GM19025 (cell line): ENCODE data around the gene SCN8A.

Experiments
- ATAC-seq: cut with Tn5 transposase; IDR thresholded peaks from one replicate; pipeline ENCODE4 v1.9.1; 2021; ENCODE audit warnings: mild to moderate bottlenecking, low read depth, moderate library complexity; ENCODE audit not compliant: unreplicated experiment

Gene SCN8A

DNA sequence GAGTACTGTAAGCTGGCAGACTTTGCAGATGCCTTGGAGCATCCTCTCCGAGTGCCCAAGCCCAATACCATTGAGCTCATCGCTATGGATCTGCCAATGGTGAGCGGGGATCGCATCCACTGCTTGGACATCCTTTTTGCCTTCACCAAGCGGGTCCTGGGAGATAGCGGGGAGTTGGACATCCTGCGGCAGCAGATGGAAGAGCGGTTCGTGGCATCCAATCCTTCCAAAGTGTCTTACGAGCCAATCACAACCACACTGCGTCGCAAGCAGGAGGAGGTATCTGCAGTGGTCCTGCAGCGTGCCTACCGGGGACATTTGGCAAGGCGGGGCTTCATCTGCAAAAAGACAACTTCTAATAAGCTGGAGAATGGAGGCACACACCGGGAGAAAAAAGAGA lies 215.9 kb downstream of the SCN8A start:
- ATAC-seq, result no peak

DNA sequence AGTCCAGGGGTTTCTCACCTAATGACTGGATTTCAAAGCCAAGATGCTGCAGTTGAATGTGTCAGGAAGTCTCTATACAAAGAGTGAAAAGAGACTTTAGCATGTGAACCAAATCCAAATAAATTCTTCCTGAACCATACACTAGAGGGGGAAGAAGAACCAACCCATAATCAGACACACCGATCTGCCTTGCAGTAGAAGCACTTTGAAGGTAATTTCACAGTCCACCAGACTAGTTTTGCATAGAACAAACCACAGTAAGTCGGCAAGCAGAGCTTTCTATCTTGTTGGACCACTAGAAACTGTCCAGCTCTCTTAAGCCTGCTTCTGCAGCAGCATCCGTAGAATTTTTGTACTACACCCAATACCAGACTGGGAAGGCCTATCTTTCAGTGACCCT lies 218.2 kb downstream of the SCN8A start:
- no peak for ATAC-seq

DNA sequence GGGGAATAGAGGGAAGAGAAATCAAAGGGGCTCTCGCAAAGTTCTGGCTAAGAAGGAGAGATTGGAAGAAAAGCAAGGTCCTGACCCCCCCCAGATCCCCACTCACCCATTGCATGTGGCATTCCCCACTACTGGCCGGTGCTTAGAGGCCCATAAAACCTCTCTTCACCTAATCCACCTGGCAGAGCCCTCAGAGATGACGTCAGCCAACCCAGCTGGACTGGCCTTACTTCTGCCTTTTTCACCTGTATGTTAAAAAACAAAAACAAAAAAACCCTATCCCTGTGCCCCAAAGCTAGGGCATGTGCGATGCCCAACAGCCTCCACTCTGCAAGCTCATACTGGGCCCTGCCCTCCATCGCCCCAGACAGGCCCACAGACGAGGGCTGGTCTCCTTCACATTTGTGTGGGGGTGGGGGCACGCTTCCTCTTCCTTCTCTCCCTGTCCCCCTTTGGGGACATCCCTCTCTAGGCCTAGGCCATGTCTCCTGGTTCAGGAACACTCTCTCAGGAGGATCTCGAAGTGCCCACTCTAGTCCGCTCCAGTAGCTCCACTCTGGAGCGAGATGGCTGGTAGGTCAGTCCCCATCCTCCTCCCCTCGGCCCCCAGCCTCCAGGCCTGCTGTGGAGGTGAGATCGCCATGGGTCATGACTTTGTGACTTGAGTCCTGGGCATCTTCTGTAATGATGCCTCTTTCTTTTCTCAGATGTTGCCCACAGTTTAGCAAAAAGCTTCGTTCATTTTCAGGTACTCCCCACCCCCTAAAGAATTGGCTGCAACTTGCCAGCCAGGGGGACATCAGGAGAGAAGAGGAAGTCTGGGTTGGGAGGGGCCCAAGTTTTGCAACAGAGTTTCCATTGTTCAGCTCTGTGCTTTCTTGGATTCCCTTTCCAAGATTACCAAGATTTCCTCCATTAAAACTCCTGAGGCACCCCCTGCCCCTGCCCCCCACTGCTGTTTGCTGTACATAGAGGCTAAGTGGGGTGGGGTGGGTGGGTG lies 220.5 kb downstream of the SCN8A start:
- ATAC-seq, result no peak

DNA sequence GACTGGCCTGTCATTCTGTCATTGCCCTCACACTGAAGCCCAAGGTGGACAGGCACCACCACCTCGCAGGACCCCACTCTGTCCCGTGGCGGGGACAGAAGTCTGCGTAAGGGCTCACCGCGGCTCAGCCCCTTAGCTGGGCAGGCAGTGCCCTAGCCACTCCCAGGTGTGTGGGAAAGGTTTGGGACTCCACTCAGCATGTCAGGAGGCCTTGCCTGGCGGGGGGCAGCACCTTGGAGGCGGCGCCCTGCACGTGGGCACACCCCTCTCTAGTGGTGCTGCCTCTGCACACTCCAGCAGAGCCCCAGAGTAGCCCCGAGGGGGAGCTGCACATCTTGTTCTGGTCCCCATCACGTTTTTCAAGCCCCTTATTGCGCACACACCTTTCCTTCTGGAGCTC lies 221.8 kb downstream of the SCN8A start:
- ATAC-seq, result no peak

DNA sequence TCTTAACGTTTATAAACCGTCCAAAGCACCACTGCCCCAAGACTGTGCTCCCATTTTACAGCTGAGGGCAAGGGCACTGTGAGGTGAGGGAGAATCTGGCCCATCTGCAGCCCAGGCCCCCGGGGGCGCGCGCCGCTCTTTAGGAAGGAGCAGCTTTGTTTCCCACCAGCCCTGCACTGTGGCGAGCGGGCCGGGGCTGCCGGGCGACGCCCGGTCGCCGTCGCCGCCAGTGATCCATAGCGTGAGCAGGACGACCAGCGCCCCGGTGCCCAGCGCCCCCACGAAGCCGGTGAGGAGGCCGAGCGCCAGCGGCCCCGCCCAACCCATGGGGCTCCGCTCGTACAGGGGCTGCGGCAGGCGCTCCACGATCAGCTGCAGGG lies 222.9 kb downstream of the SCN8A start:
- no peak for ATAC-seq

DNA sequence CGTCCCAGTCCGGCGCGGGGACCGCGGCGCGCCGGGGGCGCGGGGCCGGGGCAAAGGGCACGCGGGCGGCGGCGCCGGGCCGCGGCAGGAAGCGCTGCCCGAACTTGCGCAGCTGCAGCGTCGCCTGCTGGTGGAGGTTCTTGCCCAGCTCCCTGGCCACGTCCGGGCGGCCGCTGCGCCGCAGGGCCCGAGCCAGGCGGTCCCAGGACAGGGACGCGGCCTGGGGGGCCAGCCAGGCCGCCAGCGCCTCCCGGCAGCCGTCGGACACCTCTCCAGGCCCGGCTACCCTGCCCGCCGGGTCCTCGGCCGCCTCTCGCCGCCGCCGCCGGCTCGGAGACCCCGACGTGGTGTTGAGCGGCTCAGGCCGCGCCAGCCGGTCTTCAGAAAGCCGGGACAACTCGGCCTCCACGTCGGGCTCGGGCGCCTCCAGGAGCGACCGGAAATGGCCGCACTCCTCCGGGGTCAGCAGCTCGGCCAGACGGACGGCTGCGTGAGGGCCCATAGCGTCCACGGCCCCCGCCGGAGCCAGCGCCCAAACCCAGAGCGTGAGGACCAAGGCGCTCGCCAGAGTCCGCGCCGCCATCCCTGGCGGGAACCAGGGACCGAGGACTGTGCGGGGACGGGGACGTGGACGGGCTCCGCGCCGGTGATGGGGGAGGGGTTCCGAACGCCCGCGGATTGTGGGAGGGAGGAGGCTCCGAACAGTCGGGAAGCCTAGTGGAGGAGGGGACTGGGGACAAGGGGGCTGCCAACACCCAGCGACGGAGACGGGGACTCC lies 223.5 kb downstream of the SCN8A start:
- no peak for ATAC-seq

DNA sequence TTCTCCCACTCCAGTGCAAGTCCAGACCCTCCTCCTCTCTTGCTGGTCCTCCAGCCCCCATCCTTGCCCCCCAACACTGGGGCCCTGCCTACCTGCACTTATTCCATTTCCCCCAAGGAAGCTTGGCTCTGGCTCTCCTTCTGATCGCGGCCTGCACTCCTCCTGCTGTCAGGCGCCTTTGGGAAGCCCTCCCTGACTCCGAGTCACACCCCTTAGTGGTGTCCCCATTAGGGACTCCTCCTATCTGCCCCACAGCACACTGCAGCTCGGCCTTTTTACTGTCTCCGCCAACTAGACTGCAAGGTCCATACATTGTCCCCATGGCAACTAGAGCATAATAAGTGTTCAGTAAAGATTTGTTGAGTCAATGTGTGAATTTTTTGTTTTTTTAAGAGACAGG lies 224.5 kb downstream of the SCN8A start:
- no peak for ATAC-seq

DNA sequence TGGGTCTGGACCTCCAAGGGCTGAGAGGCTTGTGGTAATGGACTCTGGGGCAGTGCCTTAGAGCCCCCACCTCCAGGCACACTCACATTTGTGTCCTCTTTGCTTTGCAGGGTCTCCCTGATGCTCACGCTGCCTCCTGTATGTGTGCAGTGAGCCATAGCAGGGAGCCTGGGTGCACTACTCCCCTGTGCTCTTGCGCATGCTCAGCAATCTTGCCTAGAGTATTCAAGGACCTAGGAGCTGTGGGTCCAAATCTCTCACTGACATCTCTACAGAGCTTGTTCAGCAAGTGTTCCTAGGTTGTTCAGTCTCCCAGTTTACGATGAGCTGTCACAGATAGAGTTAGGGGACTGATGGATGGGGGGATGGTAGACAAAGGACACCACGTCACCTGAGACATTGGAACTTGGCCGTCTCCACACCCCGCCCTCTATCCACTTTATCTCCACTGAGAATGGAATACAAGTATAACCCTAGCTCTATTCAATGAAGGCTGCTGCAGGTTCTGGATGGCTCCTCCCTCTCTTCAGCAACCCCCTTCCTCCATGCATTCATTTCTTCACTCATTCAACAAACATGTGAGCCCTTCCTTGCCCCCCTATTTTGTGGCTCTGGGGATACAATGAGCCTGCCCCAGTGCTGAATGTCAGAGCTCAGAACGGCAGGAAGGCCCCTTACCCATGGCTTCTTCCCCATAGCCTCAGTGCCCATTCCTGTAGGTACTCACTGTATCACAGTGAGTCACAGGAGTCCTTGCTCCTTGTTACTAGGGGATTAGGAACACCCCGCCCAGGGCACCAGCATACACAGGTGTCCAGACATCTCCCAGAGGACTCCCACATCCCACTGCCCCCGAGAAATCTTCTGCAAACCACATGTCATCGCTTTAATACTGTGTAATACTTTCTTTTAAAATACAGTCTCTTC lies 226.3 kb downstream of the SCN8A start:
- ATAC-seq, result no peak

DNA sequence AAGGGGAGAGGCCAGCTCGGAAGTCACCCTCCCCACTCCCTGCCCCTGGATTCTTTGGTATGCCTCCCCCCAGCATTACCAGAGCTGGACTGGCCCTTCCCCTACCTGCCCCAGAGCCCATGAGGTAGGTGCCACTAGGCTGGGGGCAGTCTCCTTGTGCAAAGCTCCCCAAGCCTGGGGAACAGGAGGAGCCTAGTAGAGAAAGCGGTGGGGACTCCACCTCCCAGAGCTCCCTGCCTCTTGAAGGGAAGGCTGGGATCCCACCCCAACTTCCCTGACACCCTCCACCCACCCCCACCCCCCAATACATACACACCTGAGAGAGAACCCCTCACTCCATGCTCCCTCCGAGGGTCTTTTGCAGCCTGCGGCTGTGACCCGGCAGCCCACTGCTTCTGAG lies 227.1 kb downstream of the SCN8A start:
- ATAC-seq, result no peak

DNA sequence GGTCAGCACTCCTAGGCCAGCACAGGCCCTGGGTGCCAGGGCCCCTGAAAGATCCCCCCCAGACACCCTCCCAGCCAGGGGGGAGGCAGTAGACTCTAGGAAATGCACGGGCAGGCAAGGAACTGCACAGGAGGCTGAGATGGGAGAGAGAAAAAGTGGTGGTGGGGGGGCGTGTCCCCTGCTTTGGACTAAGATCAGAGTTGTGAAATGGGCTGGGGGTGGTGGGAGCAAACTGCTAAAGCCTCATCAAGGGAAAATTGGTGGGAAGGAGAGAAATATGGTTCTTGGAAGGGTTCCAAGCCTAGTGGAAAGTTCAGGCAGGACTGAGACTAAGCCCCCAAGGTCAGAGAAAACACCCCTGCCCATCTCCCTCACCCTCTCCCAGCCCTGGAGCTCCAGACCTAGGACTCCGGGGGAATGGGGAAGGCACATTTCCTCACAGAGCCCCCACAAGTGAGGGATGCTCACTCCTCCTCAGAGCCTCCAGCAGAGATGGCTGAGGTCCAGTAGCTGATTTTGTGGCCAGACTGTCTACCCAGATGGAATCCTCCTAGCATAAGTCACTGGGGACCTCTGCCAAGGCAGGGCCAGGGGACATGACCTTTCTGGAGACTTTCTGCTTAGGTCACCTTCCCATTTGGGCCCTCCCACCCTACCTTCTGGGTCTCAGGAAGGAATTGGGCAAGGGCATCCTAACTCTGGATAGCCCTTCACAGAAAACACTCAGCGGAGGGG lies 227.7 kb downstream of the SCN8A start:
- ATAC-seq, result no peak

DNA sequence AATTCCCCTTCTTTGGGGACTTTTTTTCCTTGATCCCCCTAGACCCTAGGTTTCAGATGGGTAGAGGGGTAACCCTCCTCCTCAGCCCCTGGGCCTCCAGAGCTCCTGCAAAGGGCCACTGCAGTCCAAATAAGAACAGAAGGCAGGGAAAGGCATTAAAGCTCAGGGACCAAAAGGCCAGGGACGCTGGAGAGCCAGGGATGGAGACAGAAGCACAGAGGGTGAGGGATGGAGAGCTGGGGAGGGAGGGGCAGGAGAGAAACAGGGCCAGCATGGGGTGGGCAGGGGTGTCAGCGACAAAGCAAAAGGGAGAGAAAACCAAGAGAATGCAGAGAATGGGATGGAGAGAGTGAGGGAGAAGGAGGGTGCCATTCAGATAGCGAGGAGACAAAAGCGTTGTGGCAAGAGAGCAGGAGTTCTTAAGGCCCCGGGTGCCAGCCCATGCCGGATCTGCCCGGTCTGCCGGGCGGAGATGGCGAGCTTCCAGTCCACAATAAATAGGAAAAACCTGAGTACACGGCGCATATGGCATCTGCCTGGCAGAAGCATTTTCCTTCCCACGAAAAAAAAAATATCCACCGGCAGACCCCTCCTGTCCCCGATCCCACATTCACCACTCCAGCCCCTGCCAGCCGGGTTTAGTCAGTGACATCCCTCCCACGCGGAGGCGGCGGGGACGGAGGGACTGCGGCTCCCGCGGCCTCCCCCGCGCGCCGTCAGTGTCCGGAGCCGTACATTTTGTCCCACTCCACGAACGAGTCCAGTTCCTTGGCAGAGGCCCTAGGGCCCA lies 228.9 kb downstream of the SCN8A start:
- no peak for ATAC-seq

DNA sequence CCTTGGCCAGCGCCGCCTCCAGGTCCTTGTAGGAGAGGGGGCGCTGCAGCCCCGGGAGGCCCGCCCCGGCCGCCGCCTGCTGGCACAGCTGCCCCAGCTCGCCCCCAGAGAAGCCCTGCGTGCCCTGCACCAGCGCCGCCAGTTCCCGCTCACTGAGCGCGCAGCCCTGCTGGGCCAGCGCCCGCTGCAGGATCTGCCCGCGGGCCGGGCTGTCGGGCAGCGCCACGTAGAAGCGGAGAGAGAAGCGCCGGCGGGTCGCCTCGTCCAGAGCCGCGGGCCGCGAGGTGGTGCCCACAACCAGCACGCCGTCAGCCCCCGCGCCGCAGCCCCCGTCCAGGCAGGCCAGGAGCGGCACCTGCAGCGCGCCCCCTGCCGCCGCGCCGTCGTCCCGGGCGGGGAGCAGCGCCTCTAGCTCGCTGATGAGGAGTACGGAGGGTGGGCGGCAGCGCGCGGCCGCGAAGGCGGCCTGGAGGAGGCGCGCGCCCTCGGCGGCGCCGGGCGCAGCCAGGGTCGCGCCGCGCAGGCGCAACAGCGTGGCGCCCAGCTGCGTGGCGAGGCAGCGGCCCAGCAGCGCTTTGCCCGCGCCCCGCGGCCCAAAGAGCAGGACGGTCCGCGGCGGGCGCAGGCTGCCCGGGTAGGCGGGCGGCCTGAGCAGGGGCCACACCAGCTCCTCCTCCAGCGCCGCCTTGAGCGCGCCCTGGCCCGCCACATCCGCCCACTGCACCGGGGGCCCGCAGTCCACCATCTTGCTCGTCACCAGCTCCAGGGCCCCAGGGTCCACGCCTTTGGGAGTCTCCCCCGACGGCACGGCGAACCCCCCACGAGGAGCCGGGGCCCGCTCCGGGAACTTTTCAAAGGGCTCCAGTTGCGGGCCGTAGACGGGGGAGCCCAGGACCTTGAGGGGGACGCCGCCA lies 229.8 kb downstream of the SCN8A start:
- ATAC-seq, result no peak

DNA sequence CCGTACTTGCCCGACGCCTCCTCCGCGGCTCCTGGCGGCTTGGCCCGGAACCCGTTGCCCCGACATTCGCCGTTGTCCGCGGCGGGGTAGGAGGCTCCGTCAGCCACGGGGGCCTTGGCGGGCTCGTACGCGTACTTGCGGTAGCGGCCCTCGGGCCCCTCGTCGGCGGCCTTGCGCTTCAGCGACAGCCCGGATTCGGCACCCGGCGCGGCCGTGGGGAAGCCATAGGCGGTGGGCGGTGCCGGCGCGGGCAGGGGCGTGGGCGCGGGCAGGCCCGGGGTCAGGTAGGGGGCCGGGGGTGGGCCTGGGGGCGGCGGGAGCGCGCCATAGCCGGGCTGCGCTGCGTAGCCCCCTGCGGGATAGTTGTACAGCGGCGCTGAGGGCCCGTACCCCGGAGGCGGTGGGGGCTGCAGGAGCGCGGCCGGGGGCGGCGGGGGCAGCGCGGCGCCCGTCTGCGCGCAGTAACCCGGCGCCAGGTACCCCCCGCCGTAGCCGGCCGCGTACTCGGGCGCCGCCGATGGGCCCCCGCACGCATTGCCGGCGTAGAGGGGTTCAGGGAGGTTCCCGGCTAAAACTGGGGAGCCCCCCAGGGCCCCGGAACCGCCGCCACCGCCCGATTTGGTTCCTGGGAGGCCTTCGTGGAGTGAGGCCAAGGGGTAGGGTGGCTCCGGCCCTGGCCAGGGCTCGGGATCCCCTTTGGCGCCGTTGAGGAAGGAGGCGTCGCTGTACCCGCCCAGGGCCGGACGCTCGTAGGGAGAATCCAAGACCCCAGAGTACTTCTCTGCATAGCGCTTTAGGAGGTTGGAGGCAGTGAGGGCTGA lies 230.6 kb downstream of the SCN8A start:
- no peak for ATAC-seq

DNA sequence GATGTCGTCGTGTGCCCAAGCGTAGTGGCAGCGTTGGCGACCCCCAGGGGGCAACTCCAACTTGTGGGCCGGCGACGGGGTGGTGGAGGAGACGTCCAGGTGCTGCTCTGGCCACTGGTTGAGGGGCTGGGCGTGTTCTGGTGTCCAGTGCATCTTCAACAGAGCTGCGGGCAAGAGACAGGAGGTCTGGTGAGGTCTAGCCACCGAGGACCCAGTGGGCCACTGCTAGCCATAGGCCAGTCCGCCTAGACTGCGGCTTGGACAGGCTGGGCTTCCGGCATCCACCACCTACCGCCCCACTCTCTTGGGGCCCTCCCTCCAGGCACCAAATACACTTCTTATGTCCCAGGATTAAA lies 231.2 kb downstream of the SCN8A start:
- no peak for ATAC-seq

DNA sequence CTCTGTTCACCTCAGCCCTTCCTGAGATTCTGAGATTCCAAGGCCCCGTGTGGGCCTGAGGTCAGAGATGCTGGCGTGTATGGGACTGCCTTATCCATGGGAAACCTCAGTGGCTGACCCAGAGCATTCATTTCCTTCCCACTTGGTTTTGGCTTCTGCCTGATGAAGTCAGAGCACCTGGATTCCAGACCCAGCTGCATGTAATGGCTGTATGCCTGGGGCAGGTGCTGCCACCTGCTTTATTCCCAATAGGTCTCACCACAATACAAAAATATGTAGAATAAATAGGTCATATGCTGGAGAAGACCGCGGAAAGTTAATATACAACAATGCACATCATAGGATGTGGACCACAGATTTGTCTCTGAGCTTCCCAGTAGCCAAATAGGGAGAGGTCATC lies 231.9 kb downstream of the SCN8A start:
- ATAC-seq, result no peak

DNA sequence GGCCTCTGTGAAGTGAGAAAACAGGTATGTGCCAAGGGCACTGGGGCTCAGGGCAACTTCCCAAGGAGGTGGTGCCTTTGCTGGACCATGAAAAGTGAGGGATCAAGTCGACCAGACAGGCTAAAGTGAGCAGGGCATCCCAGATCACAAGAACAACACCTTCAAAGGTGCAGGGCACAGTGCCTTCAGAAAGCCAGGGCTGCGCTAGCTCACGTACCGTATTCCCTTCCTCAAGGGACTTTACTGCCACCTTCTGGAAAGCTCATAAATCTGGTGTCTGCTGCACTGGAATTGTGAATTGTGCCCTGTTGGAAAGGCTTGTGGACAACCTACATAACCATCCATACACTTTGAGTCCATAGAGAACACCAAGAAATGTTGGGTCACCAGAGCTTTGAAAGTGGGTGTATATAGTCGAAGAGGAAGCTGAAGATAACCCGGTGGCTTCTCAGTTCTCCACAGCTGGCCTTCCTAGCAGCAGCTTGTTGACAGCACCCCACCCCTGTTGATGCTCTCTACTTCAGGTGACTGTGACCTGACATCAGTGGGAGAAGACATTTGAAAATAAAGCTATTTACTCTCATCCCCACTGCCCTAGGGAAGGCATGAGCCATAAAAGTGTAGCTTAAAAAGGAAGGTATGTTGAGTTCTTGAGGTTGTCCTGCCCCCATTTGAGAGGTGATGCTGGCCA lies 233.0 kb downstream of the SCN8A start:
- no peak for ATAC-seq

DNA sequence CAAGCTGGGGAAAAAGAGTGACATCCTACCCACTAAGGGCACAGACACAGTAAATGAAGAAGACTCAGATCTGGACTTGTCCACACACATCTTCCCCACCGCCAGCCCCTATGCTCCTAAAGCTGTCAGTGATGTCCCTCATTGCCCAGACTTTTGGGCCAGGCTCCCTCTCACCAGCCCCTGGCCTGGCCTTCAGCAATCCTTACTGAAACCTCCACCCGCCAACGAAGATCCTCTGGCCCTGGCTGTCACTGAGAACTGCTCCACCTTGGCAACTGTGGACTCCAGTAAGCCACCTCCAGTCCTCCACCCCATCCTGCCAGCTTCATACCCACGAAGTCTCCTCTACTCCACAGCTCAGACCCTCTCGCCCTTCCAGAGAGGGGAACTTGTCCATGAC lies 234.2 kb downstream of the SCN8A start:
- ATAC-seq, result no peak
